Measurements from ENCODE around the gene ATOSA. TPM values are rescaled to one million over a fixed set of nuclear protein-coding genes. Genes with fewer than 3 reads are reported as not detected.

ATOSA gene
- total RNA-seq, 2 donors from 2014 or later: 47.8 to 59.4 TPM

- DNase-seq (ENCODE audit: low spot score): no peak
- H3K27ac ChIP-seq: no peak overlapping the region
- TF ChIP-seq CTCF (IDR thresholded peaks at IDR 0.05): no peak
Measured at GRCh38 chr15:52680761-52681160, 1.6 kb upstream of the ATOSA start.

GRCh38 chr15:52680041-52680391 lies 828 bp upstream of the ATOSA start:
- ATAC-seq (ENCODE audit: insufficient number of reproducible peaks, low FRiP score, low read depth): no peak
- TF ChIP-seq CTCF (IDR thresholded peaks at IDR 0.05): no peak
- no peaks in the 10 kb centered on the region for H3K36me3 ChIP-seq

More at GRCh38 chr15:52680761-52681160, 1.6 kb upstream of the ATOSA start:
- Histone ChIP-seq H3K4me1 (ENCODE audit: control insufficient read depth in 1 of 2, low read depth in 2 of 2) (peaks cover 13 to 24% of the 10 kb centered on the region in 2 donors), H3K9me3 (no peaks in the 10 kb centered on the region), H3K36me3 (no peaks in the 10 kb centered on the region), H3K4me3 (no peak overlapping the region), H3K27me3 (replicated peaks; ENCODE audit: insufficient read depth) (no peaks in the 10 kb centered on the region)
- ATAC-seq (ENCODE audit: insufficient number of reproducible peaks, low FRiP score, low read depth): no peak

GRCh38 chr15:52678468-52679231 lies 538 bp downstream of the ATOSA start:
- Histone ChIP-seq H3K4me3 (peak overlapping the region; percentile 88), H3K27me3 (replicated peaks; ENCODE audit: insufficient read depth) (no peaks in the 10 kb centered on the region), H3K27ac (peak overlapping the region; percentile 94 to 99), H3K4me1 (ENCODE audit: control insufficient read depth in 1 of 2, low read depth in 2 of 2) (peaks cover 21 to 33% of the 10 kb centered on the region in 2 donors), H3K9me3 (no peaks in the 10 kb centered on the region), H3K36me3 (no peaks in the 10 kb centered on the region)
- peak; percentile 61 for ATAC-seq (ENCODE audit: insufficient number of reproducible peaks, low FRiP score, low read depth)
- no peak for TF ChIP-seq CTCF (IDR thresholded peaks at IDR 0.05)
- peak; percentile 33 for DNase-seq (ENCODE audit: low spot score)

More at GRCh38 chr15:52680041-52680391, 828 bp upstream of the ATOSA start:
- Histone ChIP-seq H3K9me3 (no peaks in the 10 kb centered on the region), H3K4me1 (ENCODE audit: control insufficient read depth in 1 of 2, low read depth in 2 of 2) (peaks cover 19 to 32% of the 10 kb centered on the region in 2 donors), H3K27me3 (replicated peaks; ENCODE audit: insufficient read depth) (no peaks in the 10 kb centered on the region), H3K27ac (peak overlapping the region; percentile 19 to 99), H3K4me3 (peak overlapping the region; percentile 88)
- DNase-seq (ENCODE audit: low spot score): no peak

- peaks cover 21 to 33% of the 10 kb centered on the region in 2 donors for H3K4me1 ChIP-seq (ENCODE audit: control insufficient read depth in 1 of 2, low read depth in 2 of 2)
- H3K36me3 ChIP-seq: peaks cover 5% of the 10 kb centered on the region
- peak overlapping the region; percentile 88 for H3K4me3 ChIP-seq
- TF ChIP-seq CTCF (IDR thresholded peaks at IDR 0.05): no peak
- no peaks in the 10 kb centered on the region for H3K9me3 ChIP-seq
- no peaks in the 10 kb centered on the region for H3K27me3 ChIP-seq (replicated peaks; ENCODE audit: insufficient read depth)
- DNase-seq (ENCODE audit: low spot score) (peak; percentile 8), ATAC-seq (ENCODE audit: insufficient number of reproducible peaks, low FRiP score, low read depth) (peak; percentile 42)
- peak overlapping the region; percentile 94 to 99 for H3K27ac ChIP-seq
Measured at GRCh38 chr15:52677593-52678467, 1.4 kb downstream of the ATOSA start.

GRCh38 chr15:52674831-52675230 lies 4.4 kb downstream of the ATOSA start:
- DNase-seq (ENCODE audit: low spot score): no peak
- Histone ChIP-seq H3K27ac (no peak overlapping the region), H3K27me3 (replicated peaks; ENCODE audit: insufficient read depth) (no peaks in the 10 kb centered on the region), H3K9me3 (no peaks in the 10 kb centered on the region), H3K4me1 (ENCODE audit: control insufficient read depth in 1 of 2, low read depth in 2 of 2) (peaks cover 21 to 27% of the 10 kb centered on the region in 2 donors), H3K4me3 (no peak overlapping the region), H3K36me3 (peaks cover 24% of the 10 kb centered on the region)
- no peak for ATAC-seq (ENCODE audit: insufficient number of reproducible peaks, low FRiP score, low read depth)
- TF ChIP-seq CTCF (IDR thresholded peaks at IDR 0.05): no peak
